HG03457 (cell line): Measurements from ENCODE around the gene CIP2A.
"Not testable (repeated sequence)": the region's sequence is repeated elsewhere in the genome, so short reads cannot be mapped to it uniquely, and the experiment has no call there.

Experiments used
- ATAC-seq: cut with Tn5 transposase; IDR thresholded peaks from one replicate; pipeline ENCODE4 v1.9.1; 2021; ENCODE audit warnings: moderate number of reproducible peaks; ENCODE audit not compliant: unreplicated experiment

The CIP2A gene

GRCh38 chr3:108589081-108589997 lies at the start of gene CIP2A, which contains the start of gene DZIP3:
Gene CIP2A, minus strand, starts transcription at chr3:108589438. Its CDS starts 63 bp downstream, at chr3:108589375.
Gene DZIP3, plus strand, starts transcription at chr3:108589722. Its CDS starts 15,685 bp downstream, at chr3:108605407.
- peak; percentile 90 for ATAC-seq

- ATAC-seq = no peak
Measured at GRCh38 chr3:108629974-108630373, 40.7 kb upstream of the CIP2A start.

- no peak for ATAC-seq
Measured at GRCh38 chr3:108623504-108623903, 34.3 kb upstream of the CIP2A start.

GRCh38 chr3:108620250-108620649 lies 31.0 kb upstream of the CIP2A start:
- ATAC-seq = no peak

- ATAC-seq = not testable (repeated sequence)
Measured at GRCh38 chr3:108616090-108616489, 26.9 kb upstream of the CIP2A start.

- no peak for ATAC-seq
Measured at GRCh38 chr3:108610651-108611050, 21.4 kb upstream of the CIP2A start.

DNA sequence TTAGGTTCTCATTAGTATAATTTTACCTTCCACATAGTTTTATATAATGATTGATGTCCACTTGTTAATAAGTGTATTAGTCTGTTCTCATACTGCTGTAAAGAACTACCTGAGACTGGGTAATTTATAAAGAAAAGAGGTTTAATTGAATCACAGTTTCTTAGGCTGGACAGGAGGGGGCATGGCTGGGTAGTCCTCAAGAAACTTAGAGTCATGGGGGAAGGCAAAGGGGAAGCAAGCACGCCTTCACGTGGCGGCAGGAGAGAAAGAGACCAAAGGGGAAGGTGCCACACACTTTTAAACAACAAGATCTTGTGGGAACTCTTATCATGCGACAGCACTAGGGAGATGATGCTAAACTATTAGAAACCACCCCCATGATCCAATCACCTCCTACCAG lies 19.5 kb upstream of the CIP2A start:
- ATAC-seq = no peak

GRCh38 chr3:108605491-108605890 lies 16.3 kb upstream of the CIP2A start:
- no peak for ATAC-seq

- no peak for ATAC-seq
Measured at GRCh38 chr3:108605028-108605427, 15.8 kb upstream of the CIP2A start.

GRCh38 chr3:108603691-108604090 lies 14.5 kb upstream of the CIP2A start:
- ATAC-seq = no peak

DNA sequence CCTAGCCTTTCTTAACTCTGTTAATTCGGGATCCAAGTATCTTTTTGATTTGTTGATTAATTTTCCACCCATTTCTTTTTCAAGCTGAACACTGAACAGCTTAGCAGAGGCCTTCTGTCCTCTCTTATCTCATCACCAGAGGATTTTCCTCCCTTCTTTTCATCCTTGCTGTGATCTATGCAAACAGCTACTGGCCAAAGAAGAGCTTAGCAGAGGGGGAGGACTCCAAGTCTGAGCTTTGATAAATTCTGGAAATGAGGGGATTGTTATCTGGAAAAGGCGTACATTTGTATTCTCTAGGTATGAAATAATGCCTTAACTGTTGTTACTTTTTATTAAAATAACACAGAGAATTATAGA lies 13.7 kb upstream of the CIP2A start:
- ATAC-seq = no peak

DNA sequence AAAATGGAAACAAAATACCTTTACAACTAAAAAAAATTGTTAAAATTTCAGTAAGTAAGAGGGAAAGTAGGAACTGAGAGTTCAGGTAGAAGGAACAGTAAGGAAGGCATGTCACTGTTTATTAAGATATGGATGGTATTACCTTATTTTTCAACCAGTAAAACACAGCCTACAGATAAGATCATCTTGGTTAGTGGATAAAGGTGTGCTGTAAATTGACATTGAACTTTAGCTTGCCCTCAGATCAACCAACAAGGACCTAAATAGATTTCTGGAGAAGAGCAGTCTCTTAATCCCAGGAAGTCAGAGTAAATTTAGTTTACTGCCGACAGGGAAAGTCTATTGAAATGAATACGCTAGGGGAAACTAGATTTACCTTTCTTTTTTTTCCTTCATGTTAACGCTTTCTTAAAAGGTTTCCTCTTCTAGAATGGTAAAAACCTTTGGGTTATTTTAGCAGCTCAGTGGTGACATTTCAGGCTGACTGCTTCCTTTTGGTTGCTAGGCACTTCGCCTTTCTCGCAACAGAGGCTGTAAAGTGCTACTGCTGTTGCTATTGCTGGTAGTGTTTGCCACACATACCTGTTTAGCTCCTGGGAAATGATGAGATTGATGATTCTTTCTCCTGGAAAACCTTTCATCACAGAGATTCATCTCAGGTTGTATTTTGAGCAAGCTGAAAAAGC lies 13.2 kb upstream of the CIP2A start:
- peak; percentile 73 for ATAC-seq

GRCh38 chr3:108599677-108600409 lies 10.6 kb upstream of the CIP2A start:
- ATAC-seq = no peak

DNA sequence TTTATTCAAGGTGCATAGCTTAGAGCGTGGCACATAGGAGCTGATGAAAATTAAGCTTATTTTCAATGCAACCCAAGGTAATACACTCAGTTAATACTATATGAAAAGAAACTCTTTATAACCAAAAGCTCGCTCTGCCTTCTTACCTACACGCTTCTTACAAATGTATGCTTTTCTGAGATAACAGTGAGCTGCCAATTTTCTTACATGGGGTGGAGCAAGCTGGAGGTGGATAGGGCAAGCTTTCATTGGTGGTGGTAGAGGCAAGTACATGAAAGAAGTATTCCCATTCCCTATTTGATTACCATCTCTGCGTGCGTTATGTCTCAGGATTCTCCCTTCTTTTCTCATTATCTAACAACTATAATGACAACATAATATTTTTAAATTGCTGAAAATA lies 9.1 kb upstream of the CIP2A start:
- ATAC-seq = no peak

GRCh38 chr3:108595321-108595720 lies 6.1 kb upstream of the CIP2A start:
- ATAC-seq = no peak

DNA sequence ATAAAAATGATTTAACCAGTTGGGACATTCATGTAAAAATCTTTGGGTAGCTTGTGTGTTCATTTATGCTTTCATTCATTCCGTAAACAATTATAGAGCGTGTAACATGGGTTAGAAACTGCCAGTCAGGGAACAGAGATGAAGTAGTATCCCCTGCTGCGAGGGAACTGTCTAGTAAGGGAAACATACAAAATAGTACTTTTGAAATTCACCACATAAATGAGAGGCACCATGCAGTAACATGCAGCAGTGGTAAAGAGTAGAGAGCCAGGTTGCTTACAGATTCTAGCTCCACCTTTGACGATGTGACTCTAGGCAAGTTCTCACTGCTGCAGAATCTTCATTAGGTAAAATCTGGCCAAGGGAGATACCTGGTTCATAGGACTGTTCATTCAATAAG lies 1.2 kb upstream of the CIP2A start:
- ATAC-seq = no peak

- no peak for ATAC-seq
Measured at GRCh38 chr3:108589998-108590323, 723 bp upstream of the CIP2A start.

GRCh38 chr3:108588601-108589000 lies 637 bp downstream of the CIP2A start:
- no peak for ATAC-seq

DNA sequence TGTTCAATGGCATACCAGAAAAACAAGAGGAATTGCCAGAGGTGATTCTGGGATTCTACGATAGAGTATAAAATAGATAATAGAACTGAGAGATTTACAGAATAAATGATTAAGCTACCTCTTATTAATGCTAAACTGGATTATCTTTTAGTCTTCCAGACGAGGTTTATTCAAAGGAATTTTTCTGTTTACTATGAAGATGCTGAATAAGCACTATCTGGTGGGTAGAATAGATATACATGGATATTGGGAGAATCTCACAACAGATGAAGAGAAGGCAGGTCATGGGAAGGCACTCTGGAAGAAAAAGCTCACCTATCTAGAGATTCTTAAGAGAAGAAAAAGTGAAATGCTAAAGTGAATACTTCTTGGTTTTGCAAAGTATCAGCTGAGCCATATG lies 11.2 kb downstream of the CIP2A start:
- no peak for ATAC-seq

DNA sequence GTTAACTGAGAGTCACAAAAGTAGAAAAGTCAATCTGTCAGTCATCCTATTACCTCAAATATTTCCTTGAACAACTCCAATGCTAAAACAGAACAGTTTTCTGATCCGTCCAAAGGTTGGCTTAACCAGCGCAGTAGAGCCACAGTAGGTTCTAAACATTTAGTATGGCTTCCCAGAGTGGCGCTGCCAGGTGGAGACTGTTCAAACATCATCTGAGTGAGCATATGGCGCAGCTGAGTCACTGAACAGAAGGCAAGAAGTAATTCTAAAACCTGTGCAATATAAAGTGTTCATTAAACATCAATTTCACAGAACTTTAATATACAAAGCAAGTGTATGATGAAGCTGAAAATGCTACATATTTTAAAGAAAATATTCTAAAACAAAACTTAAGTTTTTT lies 19.9 kb downstream of the CIP2A start:
- ATAC-seq = no peak

DNA sequence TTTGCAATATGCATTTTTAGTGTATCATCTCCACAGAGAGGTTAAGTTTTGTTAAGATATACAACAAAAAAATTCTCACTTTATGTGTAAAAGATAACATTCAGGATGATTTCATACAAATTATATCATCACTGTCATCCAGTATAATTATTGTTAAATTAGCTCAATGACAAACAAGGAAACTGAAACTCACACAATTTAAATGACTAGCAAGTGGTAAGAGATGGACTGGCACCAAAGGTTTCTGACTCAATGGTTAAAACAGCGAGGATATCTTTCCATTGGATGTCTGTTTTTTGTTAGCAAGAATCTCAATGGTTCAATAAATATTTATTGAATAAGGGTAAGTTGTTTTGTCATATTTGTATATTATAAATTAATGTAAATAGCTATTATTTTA lies 22.6 kb downstream of the CIP2A start:
- no peak for ATAC-seq

- no peak for ATAC-seq
Measured at GRCh38 chr3:108565506-108565905, 23.7 kb downstream of the CIP2A start.
